ENCODE data around the gene VANGL2. TPM values are rescaled to one million over a fixed set of nuclear protein-coding genes. Genes with fewer than 3 reads are reported as not detected.
A peak's percentile ranks its signal among the peaks of the same experiment; 100 is the strongest.

The VANGL2 gene
- total RNA-seq, 1 donor from 2014 or later, result 5.5 TPM

DNA sequence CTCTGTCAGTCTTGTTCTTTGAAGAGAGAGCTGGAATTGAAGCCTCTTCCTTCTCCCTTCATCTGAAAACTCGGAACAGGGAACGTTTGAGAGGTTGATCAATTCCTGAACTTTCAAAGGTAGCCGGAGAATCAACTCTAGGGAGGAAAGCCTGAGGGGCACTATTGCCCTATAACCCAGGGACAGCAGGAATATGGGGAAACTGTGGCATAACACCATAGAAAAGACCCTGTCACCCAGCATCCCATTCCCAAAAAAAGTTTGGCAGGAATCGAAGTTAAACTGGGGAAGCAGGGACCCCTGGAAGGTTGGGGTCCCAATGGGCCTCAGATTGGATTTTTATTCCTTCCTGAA, 38.6 kb upstream of the VANGL2 start:
- H3K36me3 Mint-ChIP-seq (ENCODE audit: low read depth), result peaks cover 43% of the 10 kb centered on the region
- H3K4me3 Mint-ChIP-seq, result no peak overlapping the region
- no peaks in the 10 kb centered on the region for H3K9me3 Mint-ChIP-seq
- H3K4me1 Mint-ChIP-seq, result no peaks in the 10 kb centered on the region
- intact Hi-C loops (cut with micrococcal nuclease), result no loop called here
- no peak overlapping the region for H3K27ac Mint-ChIP-seq
- ATAC-seq (ENCODE audit: low read depth) (no peak), DNase-seq (no peak)
- POLR2A ChIA-PET, result no interaction called here
- TF ChIP-seq, protein P1, sequence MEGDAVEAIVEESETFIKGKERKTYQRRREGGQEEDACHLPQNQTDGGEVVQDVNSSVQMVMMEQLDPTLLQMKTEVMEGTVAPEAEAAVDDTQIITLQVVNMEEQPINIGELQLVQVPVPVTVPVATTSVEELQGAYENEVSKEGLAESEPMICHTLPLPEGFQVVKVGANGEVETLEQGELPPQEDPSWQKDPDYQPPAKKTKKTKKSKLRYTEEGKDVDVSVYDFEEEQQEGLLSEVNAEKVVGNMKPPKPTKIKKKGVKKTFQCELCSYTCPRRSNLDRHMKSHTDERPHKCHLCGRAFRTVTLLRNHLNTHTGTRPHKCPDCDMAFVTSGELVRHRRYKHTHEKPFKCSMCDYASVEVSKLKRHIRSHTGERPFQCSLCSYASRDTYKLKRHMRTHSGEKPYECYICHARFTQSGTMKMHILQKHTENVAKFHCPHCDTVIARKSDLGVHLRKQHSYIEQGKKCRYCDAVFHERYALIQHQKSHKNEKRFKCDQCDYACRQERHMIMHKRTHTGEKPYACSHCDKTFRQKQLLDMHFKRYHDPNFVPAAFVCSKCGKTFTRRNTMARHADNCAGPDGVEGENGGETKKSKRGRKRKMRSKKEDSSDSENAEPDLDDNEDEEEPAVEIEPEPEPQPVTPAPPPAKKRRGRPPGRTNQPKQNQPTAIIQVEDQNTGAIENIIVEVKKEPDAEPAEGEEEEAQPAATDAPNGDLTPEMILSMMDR (IDR thresholded peaks at IDR 0.05), result no peak
- no peaks in the 10 kb centered on the region for H3K27me3 Mint-ChIP-seq
- CTCF ChIA-PET, result interaction anchor here (1.3 kb wide), 1 partner anchor 15 kb away, joined by 7 read pairs; no protein-coding TSS in a partner anchor

DNA sequence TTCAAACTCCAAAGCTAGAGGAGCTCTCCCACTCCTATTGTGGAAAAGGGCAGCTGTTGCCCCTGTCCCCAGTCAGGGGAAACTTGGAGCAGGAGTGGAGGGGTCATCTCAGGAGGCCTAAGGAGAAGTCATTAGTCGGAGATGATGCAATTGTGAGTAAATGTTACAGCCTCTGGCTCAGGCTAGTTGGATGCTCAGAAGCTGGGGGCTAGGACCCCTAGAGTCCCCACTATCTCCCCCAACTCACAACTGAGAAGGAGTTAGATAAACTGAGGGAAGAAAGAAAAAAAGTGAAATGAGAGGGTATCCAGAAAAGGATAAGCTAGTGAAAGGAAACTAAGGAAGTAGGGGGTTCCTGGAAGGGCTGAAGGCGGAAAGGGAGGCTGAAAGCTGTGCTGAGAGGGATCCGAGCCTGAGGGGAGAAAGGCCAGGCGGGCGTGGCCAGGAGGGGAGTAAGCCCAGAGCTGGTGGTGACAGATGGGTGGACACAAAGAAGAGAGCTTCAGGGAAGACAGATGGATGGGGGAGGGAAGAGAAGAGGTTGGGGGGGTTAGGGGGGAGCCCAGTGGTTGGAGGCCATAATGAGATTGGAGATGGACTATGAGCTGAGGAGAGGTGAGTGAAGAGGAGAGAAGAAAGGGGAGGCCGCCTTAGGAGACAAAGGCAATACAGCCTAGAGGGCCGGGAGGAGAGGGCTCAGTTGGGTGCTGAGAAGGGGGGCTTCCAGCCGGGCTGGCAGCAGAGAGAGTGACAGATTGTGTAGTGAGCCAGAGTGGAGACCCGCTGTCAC, 38.0 kb upstream of the VANGL2 start:
- Mint-ChIP-seq H3K4me3 (no peak overlapping the region), H3K4me1 (no peaks in the 10 kb centered on the region), H3K27ac (no peak overlapping the region), H3K36me3 (ENCODE audit: low read depth) (peaks cover 38% of the 10 kb centered on the region), H3K9me3 (no peaks in the 10 kb centered on the region), H3K27me3 (no peaks in the 10 kb centered on the region)
- CTCF ChIA-PET, result interaction anchor here (1.3 kb wide), 1 partner anchor 14 kb away, joined by 7 read pairs; no protein-coding TSS in a partner anchor
- TF ChIP-seq, protein P1 (IDR thresholded peaks at IDR 0.05), result no peak
- no peak for DNase-seq
- ATAC-seq (ENCODE audit: low read depth), result no peak
- intact Hi-C loops (cut with micrococcal nuclease), result no loop called here
- POLR2A ChIA-PET, result interaction anchor here (0.6 kb wide), 2 partner anchors 45 to 86 kb away, joined by 3 to 4 read pairs; no protein-coding TSS in a partner anchor

- ATAC-seq (ENCODE audit: low read depth) (no peak), DNase-seq (no peak)
- Mint-ChIP-seq H3K27ac (peak overlapping the region; percentile 30), H3K4me3 (no peak overlapping the region), H3K27me3 (no peaks in the 10 kb centered on the region), H3K4me1 (no peaks in the 10 kb centered on the region), H3K36me3 (ENCODE audit: low read depth) (peaks cover 32% of the 10 kb centered on the region), H3K9me3 (no peaks in the 10 kb centered on the region)
- intact Hi-C loops (cut with micrococcal nuclease), result no loop called here
- TF ChIP-seq, protein P1 (IDR thresholded peaks at IDR 0.05), result no peak
- POLR2A ChIA-PET, result interaction anchor here (0.6 kb wide), 1 partner anchor 44 kb away, joined by 3 read pairs; no protein-coding TSS in a partner anchor
- CTCF ChIA-PET, result interaction anchor here (0.6 to 1.3 kb wide), 2 partner anchors 13 to 30 kb away, joined by 3 to 7 read pairs; no protein-coding TSS in a partner anchor
Observed at GRCh38 chr1:160363010-160363409, 37.4 kb upstream of the VANGL2 start.

- no peaks in the 10 kb centered on the region for H3K9me3 Mint-ChIP-seq
- H3K36me3 Mint-ChIP-seq (ENCODE audit: low read depth), result peaks cover 22% of the 10 kb centered on the region
- intact Hi-C loops (cut with micrococcal nuclease), result no loop called here
- ChIA-PET POLR2A (interaction anchor here (0.7 kb wide), 1 partner anchor 156 kb away, joined by 4 read pairs; no protein-coding TSS in a partner anchor), CTCF (interaction anchor here (0.9 to 1.3 kb wide), 2 partner anchors 13 to 59 kb away, joined by 3 read pairs; no protein-coding TSS in a partner anchor)
- H3K4me3 Mint-ChIP-seq, result no peak overlapping the region
- H3K27ac Mint-ChIP-seq, result no peak overlapping the region
- TF ChIP-seq, protein P1 (IDR thresholded peaks at IDR 0.05), result no peak
- ATAC-seq (ENCODE audit: low read depth) (no peak), DNase-seq (no peak)
- H3K4me1 Mint-ChIP-seq, result no peaks in the 10 kb centered on the region
- no peaks in the 10 kb centered on the region for H3K27me3 Mint-ChIP-seq
Observed at GRCh38 chr1:160363951-160364735, 36.2 kb upstream of the VANGL2 start.
